ENCODE results near the gene RNF144A.
"Not testable (repeated sequence)": the region's sequence is repeated elsewhere in the genome, so short reads cannot be mapped to it uniquely, and the experiment has no call there.

Gene RNF144A

DNA sequence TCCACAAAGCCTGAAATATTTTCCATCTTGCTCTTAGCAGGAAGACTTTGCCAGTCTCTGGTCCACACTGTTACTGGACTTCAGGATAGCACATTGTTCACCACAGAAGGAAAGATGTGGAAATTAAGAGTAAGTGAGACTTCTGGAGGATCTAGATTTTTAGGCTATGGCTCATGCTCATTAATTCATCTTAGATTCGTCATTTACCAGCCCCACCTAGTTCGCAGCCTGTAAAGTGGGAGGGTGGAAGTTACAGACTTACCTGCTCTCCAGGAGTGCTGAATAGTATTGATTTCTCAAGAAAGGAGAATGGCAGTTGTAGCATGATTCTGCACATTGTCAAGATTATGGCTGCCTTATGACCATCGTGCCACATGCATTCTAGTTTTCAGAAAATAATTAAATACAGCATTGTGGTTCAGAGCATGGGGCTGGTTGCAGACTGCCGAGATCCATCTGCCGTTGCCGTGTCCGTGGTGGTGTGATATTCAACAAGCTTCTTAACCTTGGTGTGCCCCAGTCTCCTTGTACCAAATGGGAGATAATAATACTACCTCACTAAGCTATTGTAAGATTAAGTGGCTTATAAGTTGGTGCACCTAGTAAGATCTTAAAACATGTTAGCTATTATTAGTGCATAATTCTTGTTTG is 56.8 kb downstream of the RNF144A start:
- no peak for DNase-seq

DNA sequence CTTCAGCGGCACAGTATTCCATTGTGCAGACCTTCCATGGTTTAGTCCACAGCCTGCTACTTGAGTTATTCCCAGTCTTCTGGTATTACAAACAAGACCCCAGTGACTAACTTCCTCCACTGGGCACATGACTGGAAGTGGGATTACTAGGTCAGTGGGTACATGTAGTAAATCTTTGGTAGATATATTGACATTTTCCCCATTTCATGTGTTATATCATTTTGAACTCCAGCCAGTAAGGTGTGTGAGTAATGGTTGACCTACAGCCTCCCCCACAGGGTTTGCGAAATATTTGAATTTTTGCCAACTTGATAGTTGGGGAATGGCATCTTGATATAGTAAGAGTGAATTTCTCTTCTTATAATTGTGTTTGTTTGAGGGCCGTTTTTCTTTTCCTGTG is 58.8 kb downstream of the RNF144A start:
- no peak for DNase-seq

DNA sequence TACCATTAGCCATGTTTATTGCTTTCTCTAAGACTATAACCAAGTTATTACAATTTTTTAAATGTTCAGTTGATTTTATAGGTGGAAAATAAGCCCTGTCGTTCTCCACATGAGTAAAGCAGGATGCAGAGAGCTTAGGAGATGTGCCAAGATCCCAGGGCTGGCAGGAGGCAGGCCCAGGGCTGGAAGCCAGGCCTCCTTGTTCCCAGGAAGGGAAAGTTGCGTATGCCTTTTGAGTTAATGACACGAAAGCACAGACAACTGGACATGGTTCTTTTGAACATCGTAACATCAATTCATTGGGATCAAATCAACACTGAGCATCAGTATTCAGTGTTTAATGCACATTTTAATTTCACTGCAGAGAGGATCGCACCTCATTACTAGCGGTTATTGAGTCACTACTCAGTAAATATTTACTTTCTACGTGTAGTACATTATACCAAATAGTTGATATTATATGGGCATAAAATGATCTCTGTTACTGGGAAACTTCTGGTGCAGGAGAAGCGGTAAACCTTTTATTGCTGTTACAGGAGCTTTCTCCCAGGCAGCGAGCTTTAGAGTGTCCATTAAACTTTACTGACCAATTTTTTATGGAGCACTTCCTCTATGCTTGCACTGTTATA is 60.0 kb downstream of the RNF144A start:
- no peak for DNase-seq

DNA sequence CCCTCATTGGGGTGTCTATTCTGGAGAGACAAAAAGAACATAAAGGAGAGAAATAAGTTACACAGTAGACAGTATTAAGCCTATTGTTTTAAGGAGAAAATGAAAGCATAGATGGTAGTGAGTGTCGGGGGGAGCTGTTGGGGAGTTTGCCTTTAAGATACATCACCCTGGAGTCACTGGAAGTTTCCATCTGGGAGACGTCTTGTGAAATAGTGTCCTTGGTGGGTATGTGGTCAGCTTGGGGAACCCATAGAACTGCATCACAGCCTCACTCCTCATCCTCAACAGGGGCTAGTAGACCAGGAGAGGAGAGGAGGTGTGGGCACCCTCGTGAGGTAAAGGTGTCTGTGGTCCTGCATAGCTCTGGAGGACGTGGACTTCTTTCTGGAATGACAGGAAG is 60.6 kb downstream of the RNF144A start:
- no peak for DNase-seq

DNA sequence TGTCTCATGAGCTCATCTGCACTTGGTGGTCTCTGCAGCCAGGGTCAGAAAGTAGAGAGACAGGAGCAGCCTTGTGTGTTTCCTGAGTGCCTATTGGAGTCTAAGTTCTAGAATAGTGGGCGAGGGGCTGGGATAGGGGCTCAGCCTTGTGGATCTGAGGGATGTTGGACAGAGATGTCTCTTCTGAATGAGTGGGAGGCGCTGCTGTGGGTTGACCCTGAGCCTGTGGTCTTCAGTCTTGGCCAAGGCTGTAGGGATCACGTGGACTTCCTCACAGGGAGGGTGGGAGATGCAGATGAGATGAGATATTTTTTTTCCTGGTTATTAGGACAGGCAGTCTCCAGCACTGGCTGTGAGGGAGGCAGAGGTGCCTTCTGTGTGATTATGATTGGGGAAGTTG is 61.8 kb downstream of the RNF144A start:
- no peak for DNase-seq

DNA sequence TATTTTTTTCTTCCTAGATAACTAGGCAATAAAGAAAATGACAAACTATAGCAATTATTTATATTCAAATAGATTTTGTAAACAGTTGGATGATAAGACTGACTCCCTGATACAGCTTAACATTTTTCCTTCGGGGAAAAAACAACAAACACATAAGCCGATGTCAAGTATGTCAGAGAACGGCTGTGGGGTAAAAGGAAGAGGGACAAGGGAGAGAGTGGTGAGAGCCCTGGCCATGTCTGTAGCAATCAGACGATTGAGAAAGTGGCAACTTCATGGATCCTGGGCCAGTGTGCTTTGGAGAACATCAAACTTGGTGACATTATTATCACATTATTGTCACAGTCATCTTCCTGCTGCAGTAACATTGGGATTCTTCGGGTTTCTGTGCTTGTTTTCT is 65.2 kb downstream of the RNF144A start:
- no peak for DNase-seq

DNA sequence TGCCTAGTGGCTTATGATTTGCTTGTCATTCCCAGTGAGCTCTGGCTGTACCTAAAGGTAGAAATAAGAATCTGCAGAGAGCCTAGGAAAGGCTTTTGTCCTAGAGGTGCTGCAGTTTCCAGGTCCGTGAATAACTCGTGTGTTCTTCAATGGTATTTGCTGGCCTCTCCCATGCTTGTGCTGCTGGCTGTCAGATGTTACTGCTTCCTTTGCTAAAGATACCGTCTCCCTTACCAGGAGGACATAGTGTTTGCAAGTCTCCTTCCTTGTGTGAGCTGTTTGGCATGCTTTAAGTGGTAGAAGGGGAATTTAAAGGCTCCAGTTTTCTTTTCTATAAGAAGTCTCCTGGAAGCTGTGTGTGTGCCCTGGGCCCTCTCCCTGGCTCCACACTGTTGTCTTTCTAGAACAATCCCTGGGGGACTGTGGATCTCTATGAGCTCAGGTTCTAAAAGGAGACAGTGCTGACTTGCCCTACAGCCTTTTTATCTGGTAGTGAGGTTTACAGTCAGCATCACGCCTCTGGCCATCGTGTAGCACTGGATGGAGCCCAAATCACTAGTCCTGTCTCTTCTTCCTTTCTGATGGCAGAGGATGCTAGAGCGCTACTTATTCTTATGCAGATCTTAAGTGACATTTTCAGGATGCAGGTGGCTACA is 65.8 kb downstream of the RNF144A start:
- no peak for DNase-seq

DNA sequence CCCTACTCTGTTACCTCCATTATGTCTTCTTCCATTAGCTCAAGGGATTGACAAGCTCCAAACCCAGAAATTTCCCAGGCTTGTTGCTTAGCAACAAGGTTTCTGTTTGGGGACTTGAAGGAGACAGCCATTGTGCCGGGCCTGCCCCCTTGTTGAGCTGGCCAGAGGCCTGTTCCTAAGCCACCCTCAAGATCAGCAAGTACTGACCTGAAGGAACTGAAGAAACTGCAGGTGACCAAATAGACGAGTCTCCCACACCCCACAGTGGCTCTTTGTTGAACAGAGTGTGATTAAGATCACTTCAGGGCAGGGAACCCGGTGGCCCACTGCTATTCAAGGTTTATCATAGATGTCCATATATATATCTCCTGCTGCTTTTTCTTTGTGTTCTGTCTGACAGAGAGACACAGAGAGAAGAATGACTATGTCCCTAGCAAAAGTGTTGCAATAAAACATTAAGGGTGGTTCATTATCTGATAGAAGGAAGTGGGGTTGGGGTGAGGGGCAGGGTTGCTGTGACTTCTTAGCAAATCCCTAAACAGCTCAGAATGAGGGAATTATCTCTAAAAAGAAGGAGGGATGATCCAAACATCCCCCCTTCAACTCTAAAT is 69.2 kb downstream of the RNF144A start:
- no peak for DNase-seq

DNA sequence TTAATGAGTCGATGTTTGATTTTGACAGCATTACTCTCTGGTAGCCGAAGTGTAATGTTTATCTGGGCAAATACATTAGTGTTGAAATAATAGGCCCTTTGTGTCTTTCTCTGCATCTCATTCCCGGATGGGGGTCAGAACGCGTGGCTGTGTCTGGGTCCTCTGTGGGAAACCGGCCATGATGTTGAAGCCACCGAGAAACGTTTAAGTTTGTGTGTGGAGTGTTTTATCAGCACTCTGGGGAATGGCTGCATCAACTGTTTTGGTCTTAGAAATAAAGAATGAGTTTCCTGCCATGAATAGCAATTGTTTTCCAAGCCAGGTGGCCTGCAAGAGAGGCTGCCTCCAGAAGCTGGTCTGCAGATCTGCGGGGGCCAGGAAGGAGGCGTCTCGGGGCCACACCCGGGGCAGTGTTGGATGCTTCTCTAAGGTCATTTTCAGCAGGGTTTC is 69.7 kb downstream of the RNF144A start:
- DNase-seq = peak; percentile 28

DNA sequence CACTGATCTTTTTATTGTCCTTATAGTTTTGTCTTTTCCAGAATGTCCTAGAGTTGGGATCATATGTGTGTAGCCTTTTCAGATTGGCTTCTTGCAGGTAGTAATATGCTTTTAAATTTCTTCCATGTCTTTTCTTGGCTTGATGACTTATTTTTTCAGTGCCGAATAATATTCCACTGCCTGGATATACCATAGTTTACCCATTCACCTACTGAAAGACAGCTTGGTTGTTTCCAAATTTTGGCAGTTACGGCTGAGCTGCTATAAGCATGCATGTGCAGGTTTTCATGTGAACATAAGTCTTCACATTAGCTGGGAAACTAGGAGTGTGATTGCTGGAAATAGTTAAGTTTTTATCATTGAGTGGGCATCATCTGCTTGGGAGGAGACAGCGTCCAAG is 73.7 kb downstream of the RNF144A start:
- no peak for DNase-seq

DNA sequence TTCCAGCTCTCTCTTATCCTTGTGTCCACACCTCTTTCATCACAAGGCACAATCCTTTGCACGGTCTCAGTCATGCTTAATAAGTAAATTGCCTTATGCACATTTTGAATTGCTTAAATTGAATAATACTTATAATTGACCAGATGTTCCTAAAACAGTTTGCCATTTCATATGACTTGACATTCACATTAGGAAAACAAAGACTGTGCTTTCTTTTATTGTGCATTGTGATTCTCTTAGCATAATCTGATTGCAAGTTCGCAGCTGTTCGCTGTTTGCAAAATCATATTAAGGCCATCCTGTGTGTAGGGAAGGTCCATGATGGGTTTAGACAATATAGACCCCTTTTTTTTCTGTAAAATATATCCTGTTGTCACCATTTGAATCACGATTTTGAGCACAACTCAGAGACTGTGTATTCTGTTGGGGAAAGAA is 75.6 kb downstream of the RNF144A start:
- no peak for DNase-seq

DNA sequence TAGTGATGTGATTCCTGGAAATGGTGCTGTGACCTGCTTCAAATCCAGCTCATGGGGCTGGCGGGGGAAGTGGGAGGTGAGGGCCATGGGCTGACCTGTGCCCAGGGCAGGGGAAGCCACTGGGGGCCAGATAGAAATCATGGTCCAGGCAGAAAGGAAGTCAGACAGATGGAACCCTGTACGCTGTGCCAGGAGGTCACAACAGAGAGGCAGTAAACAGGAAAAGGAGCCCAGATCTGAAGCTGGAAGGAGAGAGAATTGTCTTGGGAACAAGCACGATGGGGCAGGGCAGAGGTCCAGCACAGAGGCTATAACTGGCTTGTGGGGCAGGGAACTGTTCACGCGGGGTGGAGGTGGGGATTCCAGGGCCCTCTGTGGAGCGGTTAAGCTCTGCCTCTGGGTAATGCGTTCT is 76.0 kb downstream of the RNF144A start:
- no peak for DNase-seq

DNA sequence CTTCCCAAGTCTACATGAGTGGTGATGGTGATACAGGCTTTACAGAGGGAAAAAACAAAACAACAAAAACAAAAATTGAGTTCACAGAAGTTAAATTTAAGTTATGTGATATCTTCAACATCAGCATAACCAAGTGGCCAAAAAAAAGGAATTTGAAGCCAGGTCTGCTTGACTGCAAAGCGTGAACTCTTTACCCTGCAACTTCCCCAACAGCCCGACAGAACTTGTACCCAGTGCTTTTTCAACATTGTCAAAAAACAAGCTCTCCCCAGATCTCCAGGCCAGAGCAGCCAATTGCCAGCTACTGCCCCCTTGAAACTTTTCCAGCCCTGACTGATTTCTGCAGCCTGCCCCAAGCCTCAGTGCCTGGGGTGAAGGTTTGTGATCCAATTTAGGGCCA is 76.7 kb downstream of the RNF144A start:
- no peak for DNase-seq

DNA sequence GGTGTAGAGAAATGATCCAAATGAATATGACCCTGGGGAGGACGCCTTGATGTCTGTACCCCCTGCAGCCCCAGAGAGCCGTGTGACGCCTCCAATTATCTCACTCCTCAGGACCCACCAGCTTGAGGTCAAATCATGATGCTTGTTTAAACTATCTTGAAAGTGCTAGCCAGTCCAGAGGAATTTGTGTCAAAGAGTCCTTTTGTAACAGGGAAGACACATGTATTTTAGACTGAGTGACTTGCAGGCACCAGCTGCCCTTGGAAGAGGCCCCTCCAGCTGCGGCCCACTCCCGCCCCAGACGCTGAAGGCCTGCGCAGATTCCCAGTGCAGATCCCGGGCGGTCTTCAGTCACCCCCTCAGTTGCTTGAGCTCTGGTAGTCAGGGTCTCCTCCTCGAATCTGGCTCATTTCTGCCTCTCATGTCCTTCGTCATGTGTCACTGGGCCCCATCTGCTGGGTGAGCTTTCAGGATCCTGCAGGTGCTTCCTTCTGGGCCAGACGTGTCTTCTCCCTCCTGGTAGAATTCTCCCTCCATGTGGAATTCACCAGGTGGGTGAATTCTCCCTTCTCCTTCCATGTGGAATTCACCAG is 77.4 kb downstream of the RNF144A start:
- no peak for DNase-seq

DNA sequence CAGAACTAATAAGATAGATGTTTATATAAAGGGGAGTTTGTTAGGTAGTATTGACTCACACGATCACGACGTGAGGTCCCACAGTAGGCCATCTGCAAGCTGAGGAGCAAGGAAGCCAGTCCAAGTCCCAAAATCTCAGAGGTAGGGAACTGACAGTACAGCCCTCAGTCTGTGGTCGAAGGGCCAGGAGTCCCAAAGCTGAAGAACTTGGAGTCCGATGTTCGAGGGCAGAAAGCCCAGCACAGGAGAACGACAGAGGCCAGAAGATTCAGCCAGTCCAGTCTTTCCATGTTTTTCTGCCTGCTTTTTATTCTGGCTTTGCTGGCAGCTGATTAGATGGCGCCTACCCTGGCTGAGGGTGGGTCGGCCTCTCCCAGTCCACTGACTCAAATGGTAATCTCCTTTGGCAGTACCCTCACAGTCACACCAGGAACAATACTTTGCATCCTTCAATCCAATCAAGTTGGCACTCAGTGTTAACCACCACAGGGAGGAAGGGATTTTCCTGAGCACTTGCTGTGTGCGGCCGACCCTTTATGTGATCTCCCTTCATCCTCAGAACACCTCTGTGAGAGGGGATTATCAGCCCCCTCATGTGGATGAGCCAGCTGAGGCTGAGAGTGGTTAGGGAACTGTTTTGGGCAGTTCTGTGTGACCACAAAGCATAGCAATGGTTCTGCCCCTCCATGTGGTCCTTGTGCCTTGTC is 78.3 kb downstream of the RNF144A start:
- no peak for DNase-seq

DNA sequence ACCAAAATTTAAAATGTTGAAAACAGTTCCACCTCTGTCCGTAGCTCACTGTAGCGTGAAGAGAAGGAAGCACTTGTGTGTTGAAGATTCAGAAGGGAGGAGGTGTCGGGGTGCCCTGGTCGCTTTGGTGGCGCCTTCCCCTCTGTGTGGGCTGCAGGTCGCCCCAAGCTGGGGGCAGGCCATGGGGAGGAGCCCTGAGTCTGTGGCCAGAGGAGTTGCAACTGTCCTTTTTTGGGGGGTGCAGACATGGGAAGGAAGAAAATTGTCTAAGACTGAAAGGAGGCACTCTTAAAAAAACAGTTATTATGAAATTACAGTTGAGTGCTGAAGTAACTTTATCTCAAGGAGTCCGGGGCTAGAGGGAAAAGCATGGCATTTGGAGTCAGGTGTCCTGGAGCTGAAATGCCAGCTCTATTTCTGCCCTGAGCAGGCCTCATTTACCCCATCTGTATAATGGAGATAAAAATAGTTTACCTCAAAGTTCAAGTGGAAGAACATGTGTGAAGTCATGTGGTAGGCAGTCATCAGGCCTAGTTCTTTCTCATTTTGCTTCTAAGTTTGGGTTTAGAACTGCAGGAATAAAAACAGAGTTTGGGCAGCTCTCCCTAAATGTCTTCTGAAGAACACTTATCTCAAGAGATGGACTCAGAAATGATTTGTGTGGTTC is 82.1 kb downstream of the RNF144A start:
- no peak for DNase-seq

DNA sequence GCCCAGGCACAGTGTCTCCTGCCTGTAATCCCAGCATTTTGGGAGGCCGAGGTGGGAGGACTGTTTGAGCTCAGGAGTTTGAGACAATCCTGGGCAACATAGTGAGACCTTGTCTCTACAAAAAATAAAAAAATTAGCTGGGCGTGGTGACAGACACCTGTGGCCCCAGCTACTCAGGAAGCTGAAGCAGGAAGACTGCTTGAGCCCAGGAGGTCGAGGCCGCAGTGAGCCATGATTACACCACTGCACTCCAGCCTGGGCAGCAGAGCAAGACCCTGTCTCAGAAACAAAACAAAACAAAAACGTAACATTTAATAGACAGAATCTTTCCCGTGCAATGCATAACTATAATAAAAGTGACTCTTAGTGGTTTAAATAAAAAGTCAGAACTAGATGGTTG is 84.2 kb downstream of the RNF144A start:
- not testable (repeated sequence) for DNase-seq

DNA sequence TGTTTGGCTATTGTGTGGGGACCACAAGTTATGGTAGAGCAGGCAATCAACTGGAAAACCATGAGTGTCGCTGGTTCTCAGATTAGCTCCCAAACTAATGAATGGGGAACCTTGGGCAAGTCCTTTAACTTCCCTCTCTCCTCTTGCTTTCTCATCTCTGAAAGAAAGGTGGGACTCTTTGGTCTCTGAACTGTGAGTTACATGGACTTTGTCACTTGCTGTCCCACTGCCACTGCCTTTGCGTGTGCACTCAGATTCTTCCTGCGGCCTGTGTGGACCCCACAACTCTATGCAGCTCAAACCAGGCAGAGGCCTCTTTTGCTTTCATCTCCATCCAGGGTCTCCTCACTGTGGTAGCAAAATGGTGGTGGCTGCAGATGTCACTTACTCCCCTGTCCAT is 86.7 kb downstream of the RNF144A start:
- DNase-seq = no peak

DNA sequence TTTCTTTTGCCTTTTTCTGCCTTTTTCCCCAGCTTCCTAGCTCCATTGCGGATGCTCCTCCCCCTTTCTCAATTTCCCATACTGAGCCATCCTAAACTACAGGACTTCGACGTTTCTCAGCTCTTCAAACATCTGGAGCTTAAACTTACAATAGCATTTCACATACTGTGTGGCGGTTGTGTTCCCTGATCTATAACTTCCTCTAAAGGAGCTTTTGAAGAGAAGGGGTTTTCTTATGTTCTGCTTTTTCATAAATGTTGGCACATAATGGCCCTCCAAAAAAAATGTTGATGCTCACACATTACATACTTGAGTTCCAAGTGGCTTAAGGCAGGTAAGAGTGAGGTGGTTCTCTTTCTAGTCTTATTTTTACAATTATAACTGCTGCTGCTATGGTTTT is 87.4 kb downstream of the RNF144A start:
- no peak for DNase-seq

DNA sequence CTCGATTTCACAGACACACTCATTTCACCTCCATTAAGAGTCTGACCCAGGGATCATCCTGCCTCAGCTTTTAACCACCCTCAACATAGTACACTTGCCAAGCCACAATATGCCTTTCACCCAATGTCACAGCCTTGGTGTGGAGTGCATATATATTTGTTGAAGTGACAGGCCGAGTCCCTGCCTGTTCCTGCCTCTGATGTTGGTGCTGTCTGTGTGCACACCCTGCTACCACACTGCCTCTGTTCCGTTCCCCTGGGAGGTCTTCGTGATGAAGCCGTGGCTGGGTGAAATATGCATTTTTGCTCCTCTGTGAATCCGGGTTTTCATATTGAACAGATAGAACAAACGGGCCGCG is 90.3 kb downstream of the RNF144A start:
- DNase-seq = no peak

DNA sequence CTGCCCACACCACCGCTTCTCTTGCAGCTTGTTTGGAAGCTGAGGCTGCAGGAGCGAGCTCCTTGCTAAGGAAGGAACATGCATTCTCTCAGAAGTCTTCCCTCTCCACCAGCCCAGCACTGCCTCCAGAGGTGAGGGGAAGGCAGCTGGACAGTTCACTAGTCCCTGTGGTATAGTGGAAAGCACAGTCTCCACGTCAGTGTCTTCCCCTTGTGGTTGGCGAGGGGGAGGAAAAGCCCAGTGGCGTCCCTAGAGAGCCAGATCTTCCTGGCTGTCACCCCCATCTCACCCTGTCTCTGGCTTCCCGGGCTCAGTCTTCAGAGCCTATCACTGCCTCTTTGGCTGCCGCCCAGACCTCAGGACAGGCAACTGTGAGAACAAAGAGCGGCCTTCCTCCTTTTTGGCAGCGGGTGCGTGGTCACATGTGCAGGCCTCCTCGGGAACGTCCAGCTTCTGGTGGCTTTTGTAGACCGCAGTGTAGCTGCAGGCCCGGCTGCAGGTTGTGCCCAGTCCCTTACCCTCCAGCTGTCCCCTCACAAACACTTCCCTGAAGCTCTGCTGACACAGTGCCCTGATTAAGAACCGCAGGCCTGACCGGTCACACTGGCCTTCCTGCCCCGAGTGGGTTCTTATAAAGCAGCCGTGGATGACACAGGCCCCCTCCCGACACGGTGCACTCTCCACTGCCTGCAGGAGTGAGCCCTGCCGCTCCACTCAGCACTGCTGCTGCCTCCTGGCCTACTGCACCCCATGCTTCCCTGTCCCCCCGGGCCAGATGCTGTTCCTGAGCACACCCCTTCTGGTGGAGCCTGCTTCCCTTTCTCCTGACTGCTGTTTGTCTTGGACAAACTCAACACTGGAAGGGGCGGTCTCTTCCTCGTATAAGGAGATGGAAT is 90.9 kb downstream of the RNF144A start:
- no peak for DNase-seq

All from NCI-H526 treated with DMSO at 0.1 percent for 48 hours (cell line).